CD4-positive, alpha-beta T cell treated with Interleukin-2 at 100 ng/mL for 4 hours (primary cell): ENCODE data around the gene SERINC4.

Source experiments
- DNase-seq: peaks from one replicate; pipeline ENCODE4 v3.0.0-alpha.2; 2020; ENCODE audit warnings: low spot score

SERINC4 gene

DNA sequence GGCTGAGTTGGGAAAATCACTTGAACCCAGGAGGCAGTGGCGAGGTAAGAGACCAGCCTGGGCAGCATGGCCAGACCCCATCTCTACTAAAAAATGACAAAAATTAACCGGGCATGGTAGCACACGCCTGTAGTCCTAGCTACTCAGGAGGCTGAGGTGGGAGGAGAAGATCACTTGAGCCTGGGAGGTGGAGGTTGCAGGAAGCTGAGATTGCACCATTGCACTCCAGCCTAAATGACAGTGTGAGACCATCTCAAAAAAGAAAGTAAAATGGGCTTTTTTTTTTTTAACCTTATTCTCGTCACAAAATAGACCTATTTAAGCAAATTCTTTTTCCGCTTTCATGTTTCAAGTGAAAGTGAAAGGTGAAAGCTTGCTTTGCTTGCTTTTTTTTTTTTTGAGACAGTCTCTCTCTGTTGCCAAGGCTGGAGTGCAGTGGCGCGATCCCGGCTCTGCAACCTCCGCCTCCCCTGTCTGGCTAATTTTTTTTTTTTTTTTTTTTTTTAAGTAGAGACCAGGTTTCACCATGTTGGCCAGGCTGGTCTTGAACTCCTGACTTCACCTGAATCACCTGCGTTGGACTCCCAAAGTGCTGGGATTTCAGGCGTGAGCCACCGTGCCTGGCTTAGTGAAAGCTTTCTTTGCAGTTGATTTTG lies 50.2 kb downstream of the SERINC4 start:
- DNase-seq, result peak; percentile 64

DNA sequence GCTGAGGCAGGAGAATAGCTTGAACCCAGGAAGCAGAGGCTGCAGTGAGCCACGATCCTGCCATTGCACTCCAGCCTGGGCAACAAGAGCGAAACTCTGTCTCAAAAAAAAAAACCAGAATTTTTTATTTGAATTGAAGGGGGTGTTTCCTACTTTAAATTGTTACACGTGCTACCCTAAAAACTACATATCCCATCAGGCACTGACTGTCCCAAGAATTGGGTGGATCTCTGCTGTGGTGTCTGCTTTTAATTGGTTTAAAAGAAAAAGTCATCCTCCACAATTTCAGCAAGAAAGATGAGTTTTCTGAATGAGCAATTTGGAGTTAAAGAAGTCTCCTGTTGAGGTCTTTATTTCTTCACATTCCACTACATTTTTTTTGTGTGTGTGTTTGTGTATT lies 51.6 kb downstream of the SERINC4 start:
- DNase-seq, result peak; percentile 45

DNA sequence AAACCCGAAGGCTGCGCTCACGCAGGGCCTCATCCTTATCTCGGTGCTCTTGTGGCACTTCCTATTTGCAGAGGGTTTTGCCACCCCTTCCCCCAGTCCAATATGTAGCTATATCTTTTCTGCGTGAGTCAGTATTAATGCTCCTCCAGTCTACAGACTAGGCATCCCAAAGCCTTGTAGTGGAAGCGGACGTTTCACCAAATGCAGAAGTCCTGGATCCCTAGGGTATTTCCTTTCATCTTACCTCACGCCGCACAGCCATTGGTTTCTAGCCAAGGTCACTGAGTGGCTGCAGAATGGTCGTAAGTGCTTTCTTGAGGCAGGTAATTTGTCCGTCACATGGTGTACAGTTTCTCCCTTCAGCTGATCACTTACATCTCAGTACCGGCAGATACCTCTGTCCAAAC lies 53.1 kb downstream of the SERINC4 start:
- peak; percentile 44 for DNase-seq

DNA sequence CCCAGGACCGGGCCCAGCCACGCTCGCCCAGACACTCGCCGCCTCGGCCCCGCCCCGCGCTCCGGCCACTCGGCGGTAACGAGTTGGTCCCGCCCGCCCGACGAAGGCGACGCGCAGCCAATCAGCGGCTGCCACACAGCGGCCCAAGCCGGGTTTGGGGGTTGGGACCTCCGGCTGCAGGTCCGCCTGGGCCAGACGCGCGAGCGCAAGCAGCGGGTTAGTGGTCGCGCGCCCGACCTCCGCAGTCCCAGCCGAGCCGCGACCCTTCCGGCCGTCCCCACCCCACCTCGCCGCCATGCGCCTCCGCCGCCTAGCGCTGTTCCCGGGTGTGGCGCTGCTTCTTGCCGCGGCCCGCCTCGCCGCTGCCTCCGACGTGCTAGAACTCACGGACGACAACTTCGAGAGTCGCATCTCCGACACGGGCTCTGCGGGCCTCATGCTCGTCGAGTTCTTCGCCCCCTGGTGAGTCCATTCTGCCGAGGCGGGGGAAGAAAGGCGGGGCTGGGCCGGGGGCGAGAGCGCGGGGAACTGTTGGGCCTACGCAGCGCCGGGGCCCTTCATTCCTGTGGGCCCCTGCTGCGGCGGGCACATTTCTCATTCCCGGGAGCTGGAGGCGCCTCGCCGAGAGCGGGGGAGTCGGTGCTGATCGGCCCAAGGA lies 53.6 kb downstream of the SERINC4 start, which contains the start of gene PDIA3:
TSS of gene PDIA3 (plus strand) at position 194 of the 658 bp plus-strand sequence. CDS start at position 296, 102 bp downstream.
- DNase-seq, result peak; percentile 86
